AG04450 (cell line): ENCODE data around the gene NTMT1. TPM values are rescaled to one million over a fixed set of nuclear protein-coding genes. Genes with fewer than 3 reads are reported as not detected.

Experiments
- CTCF ChIA-PET: fragments of 300-600, 350-600 bp; formaldehyde crosslinking; extraction: SDS; loops from one replicate; lab custom pipeline; 2022; ENCODE audit warnings: antibody characterized with exemption, inconsistent platforms; lab: Charles Lee
- POLR2A ChIA-PET: fragments of 350-600 bp; formaldehyde crosslinking; extraction: SDS; loops from one replicate; lab custom pipeline; 2021; ENCODE audit warnings: antibody characterized with exemption, inconsistent platforms; lab: Yijun Ruan, JAX
- DNase-seq: peaks from one replicate; pipeline ENCODE4 v3.0.0-alpha.2; 2011; ENCODE audit warnings: low read depth, low spot score
- H3K27ac ChIP-seq: one replicate; pipeline ENCODE4 v1.5.1; 2012; ENCODE audit warnings: low read depth, low read length, control low read depth
- H3K27me3 ChIP-seq: one replicate; pipeline ENCODE4 v1.6.0; 2012; ENCODE audit warnings: low read length; ENCODE audit not compliant: control insufficient read depth, insufficient read depth
- H3K4me3 ChIP-seq: 2 replicates; pipeline ENCODE4 v1.5.1; 2011; ENCODE audit warnings: mild to moderate bottlenecking, low read depth, low read length, control low read depth
- H3K9me3 ChIP-seq: 2 replicates; pipeline ENCODE4 v1.5.1; 2012; ENCODE audit warnings: low read length; ENCODE audit not compliant: control insufficient read depth, insufficient read depth
- CTCF ChIP-seq: IDR thresholded peaks from 2 replicates; pipeline ENCODE4 v1.5.1; 2011; ENCODE audit warnings: low read depth, low read length, control low read depth, inconsistent platforms
- polyA plus RNA-seq: library from polyadenylated mRNA; depleted of rRNA; stranded (reverse); fragments of >200 nt; gene quantifications from 2 replicates; pipeline ENCODE4 v1.2.3, GENCODE V29; 2011

Gene NTMT1
- polyA plus RNA-seq, 1 experiment: 49.3 TPM

GRCh38 chr9:129676287-129676686 is 50.3 kb downstream of the NTMT1 start:
- Histone ChIP-seq H3K9me3 (no peaks in the 10 kb centered on the region), H3K27ac (no peak overlapping the region), H3K4me3 (no peak overlapping the region), H3K27me3 (no peaks in the 10 kb centered on the region)
- no peak for TF ChIP-seq CTCF
- ChIA-PET CTCF (no interaction called here), POLR2A (no interaction called here)
- DNase-seq: no peak

GRCh38 chr9:129676975-129677374 is 51.0 kb downstream of the NTMT1 start:
- no peak for TF ChIP-seq CTCF
- H3K27me3 ChIP-seq: no peaks in the 10 kb centered on the region
- ChIA-PET CTCF (interaction anchor here (0.6 kb wide), 1 partner anchor 107 kb away, joined by 3 read pairs; no protein-coding TSS in a partner anchor), POLR2A (no interaction called here)
- no peaks in the 10 kb centered on the region for H3K9me3 ChIP-seq
- DNase-seq: no peak
- no peak overlapping the region for H3K4me3 ChIP-seq
- H3K27ac ChIP-seq: no peak overlapping the region

- Histone ChIP-seq H3K9me3 (no peaks in the 10 kb centered on the region), H3K27me3 (no peaks in the 10 kb centered on the region), H3K4me3 (no peak overlapping the region), H3K27ac (no peak overlapping the region)
- no peak for TF ChIP-seq CTCF
- DNase-seq: no peak
- CTCF ChIA-PET: interaction anchor here (0.6 kb wide), 1 partner anchor 106 kb away, joined by 3 read pairs; no protein-coding TSS in a partner anchor
- POLR2A ChIA-PET: no interaction called here
Measured at GRCh38 chr9:129677456-129677855, 51.5 kb downstream of the NTMT1 start.

GRCh38 chr9:129678844-129679243 is 52.9 kb downstream of the NTMT1 start:
- POLR2A ChIA-PET: no interaction called here
- Histone ChIP-seq H3K27me3 (no peaks in the 10 kb centered on the region), H3K4me3 (no peak overlapping the region), H3K27ac (no peak overlapping the region), H3K9me3 (no peaks in the 10 kb centered on the region; the same call in 1 of the 2 replicates)
- DNase-seq: no peak
- no peak for TF ChIP-seq CTCF
- CTCF ChIA-PET: no interaction called here

- H3K27me3 ChIP-seq: no peaks in the 10 kb centered on the region
- no peaks in the 10 kb centered on the region; the same call in 1 of the 2 replicates for H3K9me3 ChIP-seq
- ChIA-PET POLR2A (no interaction called here), CTCF (no interaction called here)
- H3K4me3 ChIP-seq: no peak overlapping the region
- no peak for DNase-seq
- no peak overlapping the region for H3K27ac ChIP-seq
- no peak for TF ChIP-seq CTCF
Measured at GRCh38 chr9:129679537-129679936, 53.6 kb downstream of the NTMT1 start.
